Vagina (tissue), 2 donors: ENCODE results near the gene HORMAD2.

Experiments
- POLR2A ChIP-seq, 2 donors: fragments of 450-650 bp; IDR thresholded peaks; one replicate each; pipeline ENCODE4 v1.6.1; 2017; ENCODE audit warnings: antibody characterized with exemption in 2 of 2, mild to moderate bottlenecking in 2 of 2, moderate library complexity in 2 of 2
- POLR2AphosphoS5 ChIP-seq, 2 donors: sonication (generic); formaldehyde crosslinking; IDR thresholded peaks; one replicate each; pipeline ENCODE4 v1.9.0; 2017; ENCODE audit warnings: antibody characterized with exemption in 2 of 2, mild to moderate bottlenecking in 2 of 2, low read depth in 1 of 2; ENCODE audit not compliant: insufficient read depth in 1 of 2
- TF ChIP-seq, protein P1 (sequence below), 3 experiments: fragments of 450-650 bp in 2 of 3; fragments of 200-600 bp in 1 of 3; sonication (generic) in 1 of 3; IDR thresholded peaks; one replicate each; pipeline ENCODE4 v1.5.1; 2017 to 2019; ENCODE audit warnings: antibody characterized with exemption in 3 of 3, mild to moderate bottlenecking in 2 of 3, moderate library complexity in 2 of 3

GRCh38 chr22:30104501-30105156 lies 24.4 kb downstream of the HORMAD2 start:
- TF ChIP-seq, protein P1, sequence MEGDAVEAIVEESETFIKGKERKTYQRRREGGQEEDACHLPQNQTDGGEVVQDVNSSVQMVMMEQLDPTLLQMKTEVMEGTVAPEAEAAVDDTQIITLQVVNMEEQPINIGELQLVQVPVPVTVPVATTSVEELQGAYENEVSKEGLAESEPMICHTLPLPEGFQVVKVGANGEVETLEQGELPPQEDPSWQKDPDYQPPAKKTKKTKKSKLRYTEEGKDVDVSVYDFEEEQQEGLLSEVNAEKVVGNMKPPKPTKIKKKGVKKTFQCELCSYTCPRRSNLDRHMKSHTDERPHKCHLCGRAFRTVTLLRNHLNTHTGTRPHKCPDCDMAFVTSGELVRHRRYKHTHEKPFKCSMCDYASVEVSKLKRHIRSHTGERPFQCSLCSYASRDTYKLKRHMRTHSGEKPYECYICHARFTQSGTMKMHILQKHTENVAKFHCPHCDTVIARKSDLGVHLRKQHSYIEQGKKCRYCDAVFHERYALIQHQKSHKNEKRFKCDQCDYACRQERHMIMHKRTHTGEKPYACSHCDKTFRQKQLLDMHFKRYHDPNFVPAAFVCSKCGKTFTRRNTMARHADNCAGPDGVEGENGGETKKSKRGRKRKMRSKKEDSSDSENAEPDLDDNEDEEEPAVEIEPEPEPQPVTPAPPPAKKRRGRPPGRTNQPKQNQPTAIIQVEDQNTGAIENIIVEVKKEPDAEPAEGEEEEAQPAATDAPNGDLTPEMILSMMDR (IDR thresholded peaks at IDR 0.05) = no peak
- TF ChIP-seq POLR2AphosphoS5 (IDR thresholded peaks at IDR 0.05; ENCODE audit: insufficient read depth in 1 of 2, low read depth in 1 of 2) = no peak
- TF ChIP-seq POLR2A (IDR thresholded peaks at IDR 0.05) = no peak
